Measurements from ENCODE around the gene DPY19L3.
"Not testable (repeated sequence)": the region's sequence is repeated elsewhere in the genome, so short reads cannot be mapped to it uniquely, and the experiment has no call there.

DPY19L3 gene

DNA sequence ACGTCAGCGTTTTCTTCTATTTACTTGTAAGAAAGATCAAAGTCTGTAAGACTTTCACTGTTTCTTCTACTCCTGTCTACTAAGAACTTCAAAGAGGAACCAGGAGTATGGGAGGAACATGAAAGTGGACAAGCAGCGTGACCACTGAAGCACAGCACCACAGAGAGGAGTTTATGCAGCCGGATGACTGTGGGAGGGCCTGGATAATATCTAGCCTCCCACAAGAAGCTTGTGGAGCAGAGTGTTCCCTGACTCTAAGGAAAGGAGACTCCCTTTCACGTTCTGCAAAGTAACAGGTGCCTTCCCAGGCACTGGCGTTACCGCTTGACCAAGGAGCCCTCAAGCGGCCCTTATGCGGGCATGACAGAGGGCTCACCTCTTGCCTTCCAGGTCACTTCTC, 91.8 kb downstream of the DPY19L3 start:
- Histone ChIP-seq H4K20me1 (ENCODE audit: insufficient read depth, low read length) (no peaks in the 10 kb centered on the region), H3K4me1 (ENCODE audit: insufficient read depth, low read length) (no peaks in the 10 kb centered on the region), H3K27ac (ENCODE audit: low read length) (no peak overlapping the region), H3K4me2 (ENCODE audit: insufficient read depth, low read length) (no peak overlapping the region), H3K4me3 (ENCODE audit: low read depth in 1 of 2, low read length in 2 of 2) (no peak overlapping the region), H2AFZ (ENCODE audit: low read depth, low read length) (no peak overlapping the region), H3K9ac (ENCODE audit: low read depth, low read length) (no peak overlapping the region), H3K79me2 (ENCODE audit: insufficient read depth, low read length) (no peaks in the 10 kb centered on the region), H3K36me3 (ENCODE audit: insufficient read depth, low read length) (no peaks in the 10 kb centered on the region), H3K9me3 (ENCODE audit: insufficient read depth, low read length, severe bottlenecking) (no peaks in the 10 kb centered on the region), H3K27me3 (ENCODE audit: insufficient read depth, low read length, poor library complexity) (no peaks in the 10 kb centered on the region)
- no peak for TF ChIP-seq EZH2 (IDR thresholded peaks at IDR 0.05; ENCODE audit: borderline replicate concordance, low read depth, low read length, severe bottlenecking)
- TF ChIP-seq, protein P1, sequence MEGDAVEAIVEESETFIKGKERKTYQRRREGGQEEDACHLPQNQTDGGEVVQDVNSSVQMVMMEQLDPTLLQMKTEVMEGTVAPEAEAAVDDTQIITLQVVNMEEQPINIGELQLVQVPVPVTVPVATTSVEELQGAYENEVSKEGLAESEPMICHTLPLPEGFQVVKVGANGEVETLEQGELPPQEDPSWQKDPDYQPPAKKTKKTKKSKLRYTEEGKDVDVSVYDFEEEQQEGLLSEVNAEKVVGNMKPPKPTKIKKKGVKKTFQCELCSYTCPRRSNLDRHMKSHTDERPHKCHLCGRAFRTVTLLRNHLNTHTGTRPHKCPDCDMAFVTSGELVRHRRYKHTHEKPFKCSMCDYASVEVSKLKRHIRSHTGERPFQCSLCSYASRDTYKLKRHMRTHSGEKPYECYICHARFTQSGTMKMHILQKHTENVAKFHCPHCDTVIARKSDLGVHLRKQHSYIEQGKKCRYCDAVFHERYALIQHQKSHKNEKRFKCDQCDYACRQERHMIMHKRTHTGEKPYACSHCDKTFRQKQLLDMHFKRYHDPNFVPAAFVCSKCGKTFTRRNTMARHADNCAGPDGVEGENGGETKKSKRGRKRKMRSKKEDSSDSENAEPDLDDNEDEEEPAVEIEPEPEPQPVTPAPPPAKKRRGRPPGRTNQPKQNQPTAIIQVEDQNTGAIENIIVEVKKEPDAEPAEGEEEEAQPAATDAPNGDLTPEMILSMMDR (IDR thresholded peaks at IDR 0.05; ENCODE audit: borderline replicate concordance, extremely low read depth, low read length, poor library complexity, severe bottlenecking), result no peak
- DNase-seq (no peak), ATAC-seq (ENCODE audit: insufficient read depth, low read depth) (no peak)

DNA sequence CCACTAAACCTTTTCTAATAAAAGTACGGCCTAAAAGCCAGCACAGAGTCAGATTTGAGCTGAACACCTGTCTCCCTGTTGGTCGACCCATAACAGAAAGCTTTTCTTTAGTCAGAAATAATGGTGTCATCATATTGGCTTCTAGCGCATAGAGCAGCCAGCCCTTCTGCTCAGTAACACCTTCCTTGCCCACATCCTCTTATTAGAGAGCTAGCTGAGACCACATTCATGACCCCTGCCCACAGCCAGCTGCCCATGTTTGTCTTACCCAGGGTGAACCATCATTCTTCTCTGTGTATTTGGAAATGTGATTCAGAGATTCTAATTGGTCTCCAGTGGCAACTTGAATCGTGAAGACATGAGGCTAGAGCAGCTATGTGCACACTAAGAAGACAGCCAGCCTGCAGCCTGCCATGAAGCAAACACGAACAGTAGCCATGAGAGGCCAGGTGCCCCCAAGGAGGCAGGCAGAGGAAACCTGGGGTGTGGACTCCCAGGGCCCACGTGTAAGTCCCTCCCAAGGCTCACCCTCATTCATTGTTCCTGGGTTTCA, 93.2 kb downstream of the DPY19L3 start:
- H3K9me3 ChIP-seq (ENCODE audit: insufficient read depth, low read length, severe bottlenecking), result no peaks in the 10 kb centered on the region
- no peaks in the 10 kb centered on the region for H3K27me3 ChIP-seq (ENCODE audit: insufficient read depth, low read length, poor library complexity)
- no peaks in the 10 kb centered on the region for H3K79me2 ChIP-seq (ENCODE audit: insufficient read depth, low read length)

DNA sequence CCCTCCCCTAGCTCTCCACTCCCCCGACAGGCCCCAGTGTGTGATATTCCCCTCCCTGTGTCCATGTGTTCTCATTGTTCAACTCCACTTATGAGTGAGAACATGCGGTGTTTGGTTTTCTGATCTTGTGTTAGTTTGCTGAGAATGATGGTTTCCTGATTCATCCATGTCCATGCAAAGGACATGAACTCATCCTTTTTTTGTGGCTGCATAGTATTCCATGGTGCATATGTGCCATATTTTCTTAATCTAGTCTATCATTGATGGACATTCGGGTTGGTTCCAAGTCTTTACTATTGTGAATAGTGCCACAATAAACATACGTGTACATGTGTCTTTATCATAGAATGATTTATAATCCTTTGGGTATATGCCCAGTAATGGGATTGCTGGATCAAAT, 106.9 kb downstream of the DPY19L3 start:
- not testable (repeated sequence) for H3K27ac ChIP-seq (ENCODE audit: low read length); H3K9me3 ChIP-seq (ENCODE audit: insufficient read depth, low read length, severe bottlenecking); DNase-seq; H3K79me2 ChIP-seq (ENCODE audit: insufficient read depth, low read length); H3K36me3 ChIP-seq (ENCODE audit: insufficient read depth, low read length); H3K4me3 ChIP-seq (ENCODE audit: low read depth in 1 of 2, low read length in 2 of 2); ATAC-seq (ENCODE audit: insufficient read depth, low read depth); H4K20me1 ChIP-seq (ENCODE audit: insufficient read depth, low read length); H3K27me3 ChIP-seq (ENCODE audit: insufficient read depth, low read length, poor library complexity); H3K4me1 ChIP-seq (ENCODE audit: insufficient read depth, low read length); H3K9ac ChIP-seq (ENCODE audit: low read depth, low read length); H3K4me2 ChIP-seq (ENCODE audit: insufficient read depth, low read length); H2AFZ ChIP-seq (ENCODE audit: low read depth, low read length)

More for the DNA sequence above, 93.2 kb downstream of the DPY19L3 start:
- no peaks in the 10 kb centered on the region for H3K4me1 ChIP-seq (ENCODE audit: insufficient read depth, low read length)
- DNase-seq (peak; percentile 56), ATAC-seq (ENCODE audit: insufficient read depth, low read depth) (peak; percentile 94)
- H3K4me3 ChIP-seq (ENCODE audit: low read depth in 1 of 2, low read length in 2 of 2), result no peak overlapping the region
- TF ChIP-seq, protein P1 (IDR thresholded peaks at IDR 0.05; ENCODE audit: borderline replicate concordance, extremely low read depth, low read length, poor library complexity, severe bottlenecking), result no peak
- no peak for TF ChIP-seq EZH2 (IDR thresholded peaks at IDR 0.05; ENCODE audit: borderline replicate concordance, low read depth, low read length, severe bottlenecking)
- no peaks in the 10 kb centered on the region for H3K36me3 ChIP-seq (ENCODE audit: insufficient read depth, low read length)
- no peak overlapping the region for H3K9ac ChIP-seq (ENCODE audit: low read depth, low read length)
- no peak overlapping the region for H3K4me2 ChIP-seq (ENCODE audit: insufficient read depth, low read length)
- H3K27ac ChIP-seq (ENCODE audit: low read length), result no peak overlapping the region
- H2AFZ ChIP-seq (ENCODE audit: low read depth, low read length), result no peak overlapping the region
- H4K20me1 ChIP-seq (ENCODE audit: insufficient read depth, low read length), result no peaks in the 10 kb centered on the region

DNA sequence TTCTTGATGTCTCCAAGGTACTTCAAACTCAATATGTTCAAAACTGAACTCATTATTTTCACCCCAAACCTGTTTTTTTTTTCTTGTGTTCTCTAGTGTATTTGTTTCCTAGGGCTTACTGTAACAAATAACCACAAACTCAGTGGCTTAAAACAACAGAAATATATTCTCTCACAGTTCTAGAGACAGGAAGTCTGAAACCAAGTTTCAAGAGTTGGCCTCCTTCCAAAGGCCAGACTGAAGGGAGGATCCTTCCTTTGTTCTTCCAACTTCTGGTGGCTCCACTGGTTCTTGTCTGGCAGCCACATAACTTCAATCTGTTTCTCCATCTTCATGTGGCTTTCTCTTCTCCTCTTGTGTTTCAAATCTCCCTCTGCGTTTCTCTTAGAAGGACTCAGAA, 113.5 kb downstream of the DPY19L3 start:
- Histone ChIP-seq H3K27ac (ENCODE audit: low read length) (peak overlapping the region; percentile 54), H3K9ac (ENCODE audit: low read depth, low read length) (no peak overlapping the region), H4K20me1 (ENCODE audit: insufficient read depth, low read length) (no peaks in the 10 kb centered on the region), H3K4me2 (ENCODE audit: insufficient read depth, low read length) (no peak overlapping the region), H3K4me1 (ENCODE audit: insufficient read depth, low read length) (peaks cover 17% of the 10 kb centered on the region), H3K9me3 (ENCODE audit: insufficient read depth, low read length, severe bottlenecking) (no peaks in the 10 kb centered on the region), H3K79me2 (ENCODE audit: insufficient read depth, low read length) (no peaks in the 10 kb centered on the region), H3K4me3 (ENCODE audit: low read depth in 1 of 2, low read length in 2 of 2) (no peak overlapping the region), H3K36me3 (ENCODE audit: insufficient read depth, low read length) (no peaks in the 10 kb centered on the region), H3K27me3 (ENCODE audit: insufficient read depth, low read length, poor library complexity) (no peaks in the 10 kb centered on the region), H2AFZ (ENCODE audit: low read depth, low read length) (peak overlapping the region; percentile 34)
- ATAC-seq (ENCODE audit: insufficient read depth, low read depth), result peak; percentile 96
- TF ChIP-seq, protein P1 (IDR thresholded peaks at IDR 0.05; ENCODE audit: borderline replicate concordance, extremely low read depth, low read length, poor library complexity, severe bottlenecking), result no peak
- TF ChIP-seq EZH2 (IDR thresholded peaks at IDR 0.05; ENCODE audit: borderline replicate concordance, low read depth, low read length, severe bottlenecking), result no peak
- DNase-seq, result peak; percentile 73
